ENCODE data around the gene KRT20.
"Not testable (repeated sequence)": the region's sequence is repeated elsewhere in the genome, so short reads cannot be mapped to it uniquely, and the experiment has no call there.

DNA sequence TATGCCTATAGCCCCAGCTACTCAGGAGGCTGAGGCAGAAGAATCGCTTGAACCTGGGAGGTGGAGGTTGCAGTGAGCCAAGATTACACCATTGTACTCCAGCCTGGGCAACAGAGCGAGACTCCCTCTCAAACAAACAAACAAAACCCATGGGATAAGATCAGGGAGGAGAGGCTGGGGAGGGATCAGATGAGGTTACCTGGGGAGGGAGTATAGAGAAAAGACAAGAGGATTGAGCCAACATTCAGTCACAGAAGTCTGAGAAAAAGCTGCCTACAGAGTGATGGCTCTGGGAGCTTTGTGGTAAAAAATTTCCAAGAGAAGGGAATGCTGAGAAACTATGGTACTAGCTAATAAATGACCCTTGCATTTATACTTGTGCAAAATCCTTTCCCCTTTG, 26.4 kb downstream of the KRT20 start:
- TF ChIP-seq BDP1 (IDR thresholded peaks at IDR 0.05; ENCODE audit: insufficient read depth, insufficient read length); ELF4 (CRISPR knock-in tag; IDR thresholded peaks at IDR 0.05); CSDE1 (IDR thresholded peaks at IDR 0.05); ZSCAN29 (IDR thresholded peaks at IDR 0.05): not testable (repeated sequence)
- TF ChIP-seq, protein P1, sequence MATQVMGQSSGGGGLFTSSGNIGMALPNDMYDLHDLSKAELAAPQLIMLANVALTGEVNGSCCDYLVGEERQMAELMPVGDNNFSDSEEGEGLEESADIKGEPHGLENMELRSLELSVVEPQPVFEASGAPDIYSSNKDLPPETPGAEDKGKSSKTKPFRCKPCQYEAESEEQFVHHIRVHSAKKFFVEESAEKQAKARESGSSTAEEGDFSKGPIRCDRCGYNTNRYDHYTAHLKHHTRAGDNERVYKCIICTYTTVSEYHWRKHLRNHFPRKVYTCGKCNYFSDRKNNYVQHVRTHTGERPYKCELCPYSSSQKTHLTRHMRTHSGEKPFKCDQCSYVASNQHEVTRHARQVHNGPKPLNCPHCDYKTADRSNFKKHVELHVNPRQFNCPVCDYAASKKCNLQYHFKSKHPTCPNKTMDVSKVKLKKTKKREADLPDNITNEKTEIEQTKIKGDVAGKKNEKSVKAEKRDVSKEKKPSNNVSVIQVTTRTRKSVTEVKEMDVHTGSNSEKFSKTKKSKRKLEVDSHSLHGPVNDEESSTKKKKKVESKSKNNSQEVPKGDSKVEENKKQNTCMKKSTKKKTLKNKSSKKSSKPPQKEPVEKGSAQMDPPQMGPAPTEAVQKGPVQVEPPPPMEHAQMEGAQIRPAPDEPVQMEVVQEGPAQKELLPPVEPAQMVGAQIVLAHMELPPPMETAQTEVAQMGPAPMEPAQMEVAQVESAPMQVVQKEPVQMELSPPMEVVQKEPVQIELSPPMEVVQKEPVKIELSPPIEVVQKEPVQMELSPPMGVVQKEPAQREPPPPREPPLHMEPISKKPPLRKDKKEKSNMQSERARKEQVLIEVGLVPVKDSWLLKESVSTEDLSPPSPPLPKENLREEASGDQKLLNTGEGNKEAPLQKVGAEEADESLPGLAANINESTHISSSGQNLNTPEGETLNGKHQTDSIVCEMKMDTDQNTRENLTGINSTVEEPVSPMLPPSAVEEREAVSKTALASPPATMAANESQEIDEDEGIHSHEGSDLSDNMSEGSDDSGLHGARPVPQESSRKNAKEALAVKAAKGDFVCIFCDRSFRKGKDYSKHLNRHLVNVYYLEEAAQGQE (IDR thresholded peaks at IDR 0.05; ENCODE audit: borderline replicate concordance) = not testable (repeated sequence)
- TF ChIP-seq, protein P1 (CRISPR knock-in tag; IDR thresholded peaks at IDR 0.05; ENCODE audit: low read depth) = not testable (repeated sequence)
